Left lobe of liver (tissue), 2 donors: Measurements from ENCODE around the gene C5orf58. TPM values are rescaled to one million over a fixed set of nuclear protein-coding genes. Genes with fewer than 3 reads are reported as not detected.
A peak's percentile ranks its signal among the peaks of the same experiment; 100 is the strongest.

Experiments
- ATAC-seq: fragments of 200-7000 bp; cut with Tn5 transposase; one replicate; pipeline ENCODE4 v1.9.1; 2020; ENCODE audit warnings: mild to moderate bottlenecking, moderate library complexity
- DNase-seq: peaks from one replicate; pipeline ENCODE4 v3.0.0-alpha.2; 2020; ENCODE audit warnings: low spot score
- total RNA-seq: library from RNA; stranded (reverse); gene quantifications from one replicate; pipeline ENCODE4 v1.2.1, GENCODE V29; 2021
- donor health status: DM: no; HTN: no; CAD: no; lungs with moderate emphysema.
- donor health status: DM: no; HTN: yes; CAD: no.

C5orf58 gene
- total RNA-seq, 1 donor from 2014 or later, result not detected

- ATAC-seq (peak; percentile 55), DNase-seq (no peak)
These were observed 46.0 kb downstream of the C5orf58 start for GRCh38 chr5:170278611-170279458.

GRCh38 chr5:170279459-170279817, 46.7 kb downstream of the C5orf58 start:
- ATAC-seq, result no peak
- no peak for DNase-seq

GRCh38 chr5:170280011-170280493, 47.3 kb downstream of the C5orf58 start:
- DNase-seq, result no peak
- no peak for ATAC-seq

- DNase-seq (no peak), ATAC-seq (no peak)
These were observed 50.5 kb downstream of the C5orf58 start for GRCh38 chr5:170283296-170283695.

- ATAC-seq (no peak), DNase-seq (no peak)
These were observed 51.4 kb downstream of the C5orf58 start for GRCh38 chr5:170284231-170284630.

GRCh38 chr5:170285181-170285580, 52.4 kb downstream of the C5orf58 start:
- no peak for DNase-seq
- no peak for ATAC-seq

GRCh38 chr5:170286386-170286925, 53.7 kb downstream of the C5orf58 start:
- no peak for ATAC-seq
- DNase-seq, result no peak

GRCh38 chr5:170287532-170287931, 54.7 kb downstream of the C5orf58 start:
- peak; percentile 47 for ATAC-seq

GRCh38 chr5:170288151-170288550, 55.4 kb downstream of the C5orf58 start:
- DNase-seq (no peak), ATAC-seq (no peak)

More at GRCh38 chr5:170287532-170287931, 54.7 kb downstream of the C5orf58 start:
- no peak for DNase-seq

GRCh38 chr5:170288551-170288950, 55.8 kb downstream of the C5orf58 start:
- ATAC-seq (no peak), DNase-seq (no peak)

- no peak for DNase-seq
- no peak for ATAC-seq
These were observed 56.3 kb downstream of the C5orf58 start for GRCh38 chr5:170289121-170289520.

GRCh38 chr5:170289764-170290163, 57.0 kb downstream of the C5orf58 start:
- ATAC-seq (no peak), DNase-seq (no peak)

GRCh38 chr5:170290498-170290897, 57.7 kb downstream of the C5orf58 start:
- ATAC-seq, result no peak
- no peak for DNase-seq

GRCh38 chr5:170292179-170293104, 59.7 kb downstream of the C5orf58 start:
- DNase-seq (no peak), ATAC-seq (no peak)

- DNase-seq (no peak), ATAC-seq (peak; percentile 66)
These were observed 60.5 kb downstream of the C5orf58 start for GRCh38 chr5:170293273-170293672.

- no peak for ATAC-seq
- no peak for DNase-seq
These were observed 61.3 kb downstream of the C5orf58 start for GRCh38 chr5:170294057-170294456.

GRCh38 chr5:170294556-170294955, 61.8 kb downstream of the C5orf58 start:
- ATAC-seq, result no peak
- no peak for DNase-seq
